GM19468 (cell line): ENCODE measurements around the gene RFPL2.

Experiments
- ATAC-seq: cut with Tn5 transposase; IDR thresholded peaks from one replicate; pipeline ENCODE4 v1.9.1; 2021; ENCODE audit warnings: mild to moderate bottlenecking, moderate library complexity, moderate number of reproducible peaks; ENCODE audit not compliant: unreplicated experiment; ENCODE audit errors: extremely low read depth

RFPL2 gene

DNA sequence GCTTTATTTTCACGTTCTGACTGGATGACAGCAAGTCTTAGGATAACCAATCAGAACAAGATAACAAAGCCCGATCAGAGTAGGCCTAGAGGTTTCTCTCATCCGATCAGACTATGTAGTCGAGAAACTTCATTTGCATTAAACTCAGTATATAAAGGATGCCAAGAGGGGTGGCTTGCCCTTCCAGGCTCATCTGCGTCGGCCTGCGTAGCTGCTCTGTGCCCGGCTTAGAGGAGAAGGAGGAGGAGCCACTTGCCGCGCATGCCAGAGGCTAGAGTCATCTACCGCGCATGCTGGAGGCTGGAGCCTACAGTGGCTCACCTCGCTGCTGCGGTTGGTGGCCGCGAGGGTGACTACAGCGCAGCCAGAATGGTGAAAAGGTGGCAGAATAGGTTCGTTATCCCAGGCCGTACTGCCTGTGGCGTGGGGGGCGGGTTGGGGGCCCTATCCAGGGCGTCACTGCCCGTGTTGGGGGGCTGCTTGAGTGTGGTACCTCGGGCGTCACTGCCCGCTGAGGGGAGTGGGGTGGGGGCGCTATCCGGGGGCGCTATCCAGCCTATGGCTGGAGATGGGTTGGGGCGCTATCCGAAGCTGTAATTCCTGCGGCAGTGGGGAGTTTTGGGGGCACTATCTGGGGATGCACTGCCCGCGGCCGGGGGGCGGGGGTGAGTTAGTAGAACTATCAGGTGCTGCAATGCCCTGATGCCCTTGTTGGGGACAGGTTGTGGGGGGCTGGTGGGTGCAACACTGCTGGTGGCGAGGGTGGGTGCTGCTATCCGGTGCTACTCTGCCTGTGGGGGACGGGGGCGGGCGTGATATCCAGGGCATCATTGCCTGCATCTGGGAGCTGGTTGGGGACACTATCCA lies at the start of gene RFPL2:
Gene RFPL2 (minus strand): TSS at position 218 of the 867 bp plus-strand sequence. CDS start 2,622 bp downstream, outside the sequence.
- ATAC-seq = no peak

DNA sequence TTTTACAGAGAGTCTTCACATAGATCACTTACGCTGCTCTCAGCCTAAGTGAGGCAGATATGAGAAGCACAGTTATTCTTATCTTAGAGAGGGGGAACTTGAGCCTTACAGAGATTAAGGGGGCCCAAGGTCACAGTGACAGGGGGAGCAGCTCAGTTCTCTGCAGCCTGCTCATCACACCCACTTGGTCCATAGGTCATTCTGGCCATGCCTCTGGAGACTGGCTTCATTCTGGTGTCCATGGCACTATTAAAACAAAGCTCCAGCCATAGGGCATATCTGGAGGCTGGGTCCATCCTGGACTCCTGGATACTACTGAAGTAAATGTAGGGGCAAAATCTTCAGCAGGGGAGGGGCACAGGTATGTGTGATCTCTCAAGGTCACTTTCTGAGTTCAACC lies 44.4 kb upstream of the RFPL2 start:
- ATAC-seq = no peak

DNA sequence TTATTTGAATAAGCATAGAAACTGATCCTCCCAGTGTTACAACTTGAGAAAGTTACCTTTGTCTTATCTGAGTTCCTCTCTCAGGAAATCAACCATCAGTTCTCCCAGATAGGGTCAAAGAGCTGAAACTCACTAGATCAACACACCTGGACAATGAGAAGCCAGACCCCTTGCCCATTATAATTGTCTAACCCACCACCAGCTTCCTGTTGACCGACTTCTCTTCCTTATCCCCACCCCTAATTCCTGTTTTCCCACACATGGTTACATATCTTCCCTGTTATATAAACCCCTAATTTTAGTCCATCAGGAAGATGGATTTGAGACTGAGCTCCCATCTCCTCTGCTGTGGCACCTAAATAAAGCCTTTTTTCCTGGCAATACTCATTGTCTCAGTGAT lies 43.4 kb upstream of the RFPL2 start:
- no peak for ATAC-seq

DNA sequence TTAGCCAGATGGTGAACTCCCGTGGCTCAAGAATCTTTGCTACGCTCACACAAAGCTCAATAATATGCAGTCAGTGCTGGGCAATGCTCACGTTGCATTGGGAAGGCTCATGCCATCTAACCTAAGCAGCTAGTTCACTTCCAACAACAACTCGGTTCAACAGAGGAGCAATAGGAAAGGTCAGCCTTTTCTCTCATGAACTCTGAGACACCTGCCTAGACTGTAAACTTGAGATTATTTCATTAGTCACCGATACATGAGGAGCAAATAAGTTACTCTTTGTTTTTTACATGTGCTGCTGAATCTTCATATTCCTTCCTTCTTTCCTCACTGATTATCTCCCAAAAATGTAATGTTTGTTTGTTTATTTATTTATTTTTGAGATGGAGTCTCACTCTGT lies 41.3 kb upstream of the RFPL2 start:
- ATAC-seq = no peak

- no peak for ATAC-seq
Measured at GRCh38 chr22:32245042-32245441, 40.2 kb upstream of the RFPL2 start.

DNA sequence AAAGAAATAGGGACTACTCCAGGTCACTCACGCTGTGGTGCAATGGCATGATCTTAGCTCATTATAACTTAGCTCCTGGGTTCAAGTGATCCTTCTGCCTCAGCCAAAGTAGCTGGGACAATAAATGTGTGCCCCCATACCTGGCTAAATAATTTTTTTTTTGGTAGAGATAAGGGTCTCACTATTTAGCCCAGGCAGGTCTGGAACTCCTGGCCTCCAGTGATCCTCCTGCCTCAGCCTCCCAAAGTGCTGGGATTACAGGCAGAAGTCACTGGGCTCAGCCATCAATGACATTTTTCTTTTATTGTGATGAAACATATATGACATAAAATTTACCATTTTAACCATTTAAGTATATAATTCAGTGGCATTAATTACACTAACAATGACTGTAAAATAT lies 39.7 kb upstream of the RFPL2 start:
- no peak for ATAC-seq

GRCh38 chr22:32240461-32240860 lies 35.6 kb upstream of the RFPL2 start:
- no peak for ATAC-seq

- no peak for ATAC-seq
Measured at GRCh38 chr22:32237906-32238305, 33.0 kb upstream of the RFPL2 start.

GRCh38 chr22:32236970-32237369 lies 32.1 kb upstream of the RFPL2 start:
- ATAC-seq = no peak

- ATAC-seq = no peak
Measured at GRCh38 chr22:32233091-32233490, 28.2 kb upstream of the RFPL2 start.

GRCh38 chr22:32232191-32232830 lies 27.4 kb upstream of the RFPL2 start:
- ATAC-seq = no peak

DNA sequence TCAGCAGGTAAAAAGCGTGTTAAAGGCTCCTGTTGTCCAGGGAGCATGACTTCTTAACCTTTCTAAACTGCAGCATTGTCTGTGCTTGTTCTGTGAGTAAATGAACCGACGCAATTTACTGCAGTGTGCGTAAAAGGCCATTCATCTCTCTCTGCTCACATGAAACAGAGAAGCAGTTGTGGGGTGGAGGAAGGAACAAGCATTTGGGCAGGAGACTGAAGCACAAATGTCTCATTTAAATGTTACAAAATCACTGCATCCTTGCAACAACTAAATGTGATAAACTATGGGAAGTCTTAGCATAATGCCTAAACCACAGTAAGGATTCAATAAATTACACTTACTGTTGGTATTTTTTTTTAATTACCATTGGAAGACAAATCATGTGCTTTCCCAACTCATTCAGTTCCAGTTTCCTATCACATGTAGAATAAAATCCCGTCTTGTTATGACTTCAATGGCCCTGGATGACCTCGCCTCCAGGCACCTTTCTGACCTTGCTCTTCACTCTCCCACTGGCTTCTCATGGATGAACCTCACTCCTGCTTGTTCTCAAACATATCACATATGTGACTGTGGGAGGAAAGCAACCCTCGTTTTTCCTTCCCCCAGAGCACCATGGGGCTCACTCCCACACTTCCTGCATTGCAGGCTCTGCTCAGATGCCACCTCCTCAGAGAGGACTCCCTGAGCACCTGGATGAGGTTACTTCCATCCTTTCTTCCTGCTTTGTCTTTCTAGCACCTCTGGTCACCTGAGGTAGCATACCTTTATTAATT lies 21.6 kb upstream of the RFPL2 start:
- no peak for ATAC-seq

- no peak for ATAC-seq
Measured at GRCh38 chr22:32222991-32223390, 18.1 kb upstream of the RFPL2 start.

DNA sequence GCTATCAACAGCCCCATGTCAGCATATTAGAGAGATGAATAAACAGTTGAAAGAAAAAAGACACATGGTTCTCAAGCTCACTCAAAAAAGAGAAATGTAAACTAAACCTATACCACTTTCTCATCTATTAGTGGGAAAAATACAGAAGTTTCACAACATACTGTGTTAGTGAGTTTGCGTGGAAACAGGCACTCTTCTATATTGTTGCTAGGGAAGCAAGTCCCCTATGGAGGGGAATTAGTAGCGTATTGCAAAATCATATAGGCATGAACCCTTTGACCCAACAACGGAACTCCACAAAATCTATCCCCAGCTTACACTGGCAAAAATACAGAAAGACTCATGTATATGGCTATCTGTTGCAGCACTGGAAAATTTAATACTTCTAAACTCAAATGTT lies 14.2 kb upstream of the RFPL2 start:
- no peak for ATAC-seq

DNA sequence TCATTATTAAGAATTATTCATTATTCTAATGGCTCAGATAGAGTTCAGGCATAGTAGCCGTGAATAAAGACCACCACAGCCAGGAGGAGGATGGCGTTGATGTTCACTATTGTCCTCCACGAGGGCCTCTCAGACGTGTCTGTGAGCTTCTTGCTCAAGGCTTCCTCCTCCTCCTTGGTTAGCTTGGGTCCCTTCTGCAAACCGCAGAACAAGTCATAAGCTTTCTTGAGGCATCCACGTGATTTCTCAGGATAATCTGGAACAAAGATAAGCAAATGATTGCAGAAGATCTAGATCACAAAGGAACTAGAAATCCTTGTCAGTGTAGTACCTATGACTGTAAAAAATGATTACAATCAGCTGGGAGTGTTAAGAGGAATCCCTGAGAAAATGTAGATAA lies 13.6 kb upstream of the RFPL2 start:
- no peak for ATAC-seq

DNA sequence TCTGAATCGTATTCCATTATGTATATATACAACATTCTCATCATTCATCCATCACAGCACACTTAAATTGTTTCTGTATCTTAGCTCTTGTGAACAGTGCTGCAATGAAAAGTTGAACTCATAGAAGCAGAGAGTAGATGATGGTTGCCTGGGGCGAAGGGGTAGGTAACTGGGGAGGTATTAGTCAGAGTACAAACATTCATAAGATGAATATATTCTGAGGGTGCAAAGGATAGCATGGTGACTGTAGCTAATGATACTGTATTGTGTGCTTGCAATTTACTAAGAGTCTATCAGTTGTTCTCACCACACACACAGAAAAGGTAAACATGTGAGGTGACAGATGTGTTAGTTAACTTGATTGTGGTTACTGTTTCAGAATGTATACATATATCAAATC lies 12.6 kb upstream of the RFPL2 start:
- no peak for ATAC-seq

DNA sequence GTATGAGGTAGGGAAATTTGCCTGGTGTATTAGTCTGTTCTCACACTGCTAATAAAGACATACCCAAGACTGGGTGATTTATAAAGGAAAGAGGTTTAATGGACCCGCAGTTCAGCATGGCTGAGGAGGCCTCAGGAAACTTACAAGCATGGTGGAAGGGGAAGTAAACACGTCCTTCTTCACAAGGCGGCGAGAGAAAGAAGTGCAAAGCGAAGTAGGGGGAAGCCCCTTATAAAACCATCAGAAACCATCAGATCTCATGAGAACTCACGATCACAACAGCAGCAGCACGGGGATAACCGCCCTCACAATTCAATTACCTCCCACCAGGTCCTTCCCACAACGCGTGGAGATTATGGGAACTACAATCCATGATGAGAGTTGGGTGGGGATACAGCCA lies 12.0 kb upstream of the RFPL2 start:
- no peak for ATAC-seq

DNA sequence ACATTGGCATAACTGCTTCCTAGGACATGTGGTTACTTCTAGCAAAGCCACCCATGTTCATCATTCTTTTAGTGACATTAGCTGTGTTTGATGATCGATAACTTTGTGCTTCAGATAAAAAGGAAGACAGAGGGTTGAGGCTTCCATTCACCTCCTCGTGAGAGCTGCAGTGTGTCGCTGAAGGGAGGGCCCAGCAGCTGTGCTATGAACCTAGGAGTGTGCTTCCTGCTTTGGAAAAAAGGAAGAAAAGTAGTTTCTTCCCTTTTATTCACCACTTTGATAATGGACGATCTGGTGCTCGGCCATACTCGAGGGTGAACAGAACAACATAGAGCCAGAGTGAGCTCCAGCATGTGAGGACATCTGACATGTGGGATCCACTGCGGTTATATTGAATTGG lies 6.1 kb upstream of the RFPL2 start:
- ATAC-seq = no peak

DNA sequence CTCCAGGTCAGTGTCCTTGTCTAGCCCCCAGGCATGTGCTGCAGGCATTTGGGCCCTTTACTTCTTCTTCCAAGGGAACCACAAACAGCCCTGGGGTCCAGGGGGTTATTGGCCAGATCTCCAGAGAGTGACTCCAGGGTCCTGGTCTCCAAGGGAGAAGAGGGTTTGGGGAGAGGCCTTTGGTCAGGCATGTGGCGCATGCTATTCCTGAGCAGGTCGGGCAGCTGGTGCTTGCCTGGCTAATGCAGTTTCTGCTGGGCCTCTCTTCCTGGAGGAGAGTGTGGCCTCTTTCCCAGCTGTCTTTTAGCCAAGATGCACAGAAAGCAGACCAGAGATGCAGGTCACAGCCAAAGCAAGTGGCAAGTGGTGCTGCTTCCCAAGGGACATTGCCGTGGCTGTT lies 3.8 kb upstream of the RFPL2 start:
- no peak for ATAC-seq

DNA sequence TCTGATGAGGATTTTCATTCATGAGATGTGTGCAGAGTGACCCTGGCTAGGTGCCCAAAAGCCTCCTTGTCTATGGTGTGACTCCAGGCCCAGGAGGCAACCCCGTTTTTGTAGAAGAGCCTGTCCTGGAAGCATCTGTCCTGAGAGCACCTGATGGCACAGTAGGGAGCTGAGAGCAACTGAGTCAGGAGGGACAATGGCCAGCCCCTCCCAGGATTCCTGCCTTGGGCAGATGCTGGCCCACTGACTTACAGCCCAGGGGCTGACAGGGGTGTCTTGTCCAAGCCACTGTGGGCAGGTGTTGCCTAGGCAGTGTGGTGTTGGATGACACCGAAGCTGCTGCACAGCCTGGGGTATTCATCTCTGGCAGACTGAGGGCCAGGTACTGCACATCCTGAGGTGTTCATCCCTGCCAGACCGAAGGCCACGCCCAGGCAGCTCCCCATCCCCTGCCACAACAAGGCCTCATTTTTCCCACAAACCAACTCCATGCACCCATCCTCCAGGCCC lies 3.2 kb upstream of the RFPL2 start:
- ATAC-seq = no peak
